Lung microvascular endothelial cell (primary cell): ENCODE data around the gene TSPO2. TPM values are rescaled to one million over a fixed set of nuclear protein-coding genes. Genes with fewer than 3 reads are reported as not detected.

Experiments used
- DNase-seq, 2 donors: peaks; one replicate each; pipeline versions ENCODE4 v3.0.0 to v3.0.0-alpha.2; 2010; ENCODE audit warnings: low read depth in 2 of 2
- total RNA-seq: library from RNA; depleted of rRNA; stranded (reverse); fragments of >200 nt; gene quantifications from 2 replicates; pipeline ENCODE4 v1.2.1, GENCODE V29; 2014

The TSPO2 gene
- total RNA-seq, 1 donor from 2014 or later, result not detected

DNA sequence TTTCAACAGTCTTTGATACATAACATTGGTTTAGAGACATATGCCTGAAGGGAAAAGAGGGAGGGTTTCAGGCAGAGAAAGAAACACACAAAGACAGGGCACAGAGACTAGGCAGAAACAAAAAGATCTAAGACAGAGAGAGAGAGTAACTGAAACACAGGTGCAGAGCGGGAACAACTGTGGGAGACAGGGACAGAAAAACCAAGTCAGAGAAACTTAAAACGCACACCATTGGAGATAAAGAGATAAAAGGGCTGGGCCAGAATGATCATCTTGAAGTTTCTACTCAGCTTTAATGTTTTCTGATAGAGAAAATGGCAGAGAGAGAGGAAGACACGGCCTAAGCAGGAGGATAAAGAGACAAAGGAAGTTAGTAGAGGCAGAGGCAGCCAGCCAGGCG, 15.0 kb upstream of the TSPO2 start:
- no peak for DNase-seq

DNA sequence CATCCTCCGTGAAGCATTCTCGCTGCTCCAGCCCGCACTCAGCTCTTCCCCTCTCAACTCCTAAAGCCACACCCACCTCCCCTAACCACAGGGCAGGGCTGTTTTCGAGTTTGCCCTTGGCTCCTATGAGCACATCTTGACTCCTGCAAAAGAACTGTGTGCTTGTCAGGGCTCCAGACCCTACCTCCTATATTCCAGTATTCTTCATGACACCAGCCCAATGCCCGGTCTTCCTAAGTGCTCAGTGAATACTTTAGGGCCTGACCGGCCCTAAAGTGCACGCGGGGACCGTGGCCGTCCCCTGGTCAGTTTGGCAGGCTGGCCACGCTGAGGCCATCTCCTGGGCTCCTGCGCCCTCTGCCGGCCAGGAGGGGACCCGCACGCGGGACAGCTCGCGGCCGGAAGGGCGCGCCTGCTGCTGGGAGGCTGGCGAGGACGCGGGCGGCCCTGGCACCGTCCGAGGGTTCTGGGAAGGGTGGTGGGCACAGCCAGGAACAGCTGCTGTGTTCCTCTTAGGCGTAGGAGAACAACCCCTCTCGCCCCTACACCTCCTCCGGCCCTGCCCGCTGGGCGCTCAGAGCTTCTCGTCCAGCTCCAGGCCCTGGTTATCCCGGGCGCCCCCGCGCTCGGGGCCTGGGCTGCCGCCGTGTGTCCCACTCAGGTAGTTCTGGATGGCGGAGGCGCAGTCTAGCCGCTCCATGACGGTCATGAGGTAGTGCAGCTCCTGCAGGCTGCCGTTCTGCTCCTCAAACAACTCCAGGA, 14.3 kb upstream of the TSPO2 start:
- peak; percentile 66 to 73 for DNase-seq

- DNase-seq, result no peak
These were observed 13.5 kb upstream of the TSPO2 start for GRCh38 chr6:41028561-41029412.

GRCh38 chr6:41032830-41033229, 9.4 kb upstream of the TSPO2 start:
- DNase-seq, result no peak

DNA sequence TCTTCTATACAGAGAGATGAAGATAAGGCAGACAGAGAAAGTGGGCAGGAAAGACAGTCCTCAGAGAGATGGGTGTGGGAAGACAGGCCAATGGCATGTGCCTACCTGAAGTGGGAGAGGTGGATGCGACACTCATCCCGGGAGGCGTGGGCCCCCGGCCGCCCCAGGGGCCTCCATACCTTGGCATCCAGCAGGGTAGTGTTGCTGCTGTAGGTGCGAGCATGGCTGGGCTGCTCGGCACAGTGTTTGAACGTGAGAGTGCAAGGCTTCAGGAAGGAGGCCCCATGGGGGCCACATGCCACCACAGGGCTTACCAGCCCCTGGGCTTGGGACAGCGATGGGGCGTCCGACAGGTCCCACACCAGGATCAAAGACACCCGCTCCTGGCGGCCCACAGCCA, 8.5 kb upstream of the TSPO2 start:
- DNase-seq, result no peak

DNA sequence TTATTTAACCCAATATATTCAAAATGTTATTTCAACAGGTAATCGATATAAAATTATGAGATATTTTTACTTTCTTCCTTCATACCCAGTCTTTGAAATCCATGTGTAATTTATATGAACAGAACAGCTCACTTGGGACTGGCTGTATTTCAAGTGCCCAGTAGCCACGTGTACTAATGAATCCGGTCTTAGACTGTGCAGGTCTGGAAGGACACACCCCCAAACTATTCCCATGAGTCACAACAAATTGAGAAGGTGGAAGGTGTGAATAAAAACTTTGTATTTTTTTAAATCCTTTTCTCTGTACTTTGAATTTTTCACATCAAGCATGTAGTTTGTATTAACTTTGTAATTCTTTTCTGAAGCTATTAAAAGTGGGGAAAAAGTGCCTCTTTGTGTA, 6.1 kb upstream of the TSPO2 start:
- no peak for DNase-seq

DNA sequence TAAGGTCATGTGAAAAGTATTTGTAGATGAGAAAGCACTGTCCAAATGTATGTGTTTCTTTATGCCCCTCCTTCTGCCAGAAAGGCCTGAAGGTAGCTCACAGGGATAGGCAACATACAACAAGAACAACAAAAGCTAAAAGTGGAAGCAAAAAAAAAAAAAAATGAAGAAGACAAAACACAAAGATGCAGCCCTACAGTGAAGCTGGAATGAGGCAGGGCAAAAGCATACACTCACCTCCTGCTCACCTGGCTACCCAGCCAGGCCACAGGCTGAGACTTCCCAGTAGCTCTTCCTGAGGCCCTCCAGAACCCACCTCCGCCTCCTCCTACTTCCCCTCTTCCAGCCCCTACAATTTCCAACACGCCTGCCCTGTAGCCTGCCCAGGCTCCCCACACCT, 5.7 kb upstream of the TSPO2 start:
- DNase-seq, result no peak

DNA sequence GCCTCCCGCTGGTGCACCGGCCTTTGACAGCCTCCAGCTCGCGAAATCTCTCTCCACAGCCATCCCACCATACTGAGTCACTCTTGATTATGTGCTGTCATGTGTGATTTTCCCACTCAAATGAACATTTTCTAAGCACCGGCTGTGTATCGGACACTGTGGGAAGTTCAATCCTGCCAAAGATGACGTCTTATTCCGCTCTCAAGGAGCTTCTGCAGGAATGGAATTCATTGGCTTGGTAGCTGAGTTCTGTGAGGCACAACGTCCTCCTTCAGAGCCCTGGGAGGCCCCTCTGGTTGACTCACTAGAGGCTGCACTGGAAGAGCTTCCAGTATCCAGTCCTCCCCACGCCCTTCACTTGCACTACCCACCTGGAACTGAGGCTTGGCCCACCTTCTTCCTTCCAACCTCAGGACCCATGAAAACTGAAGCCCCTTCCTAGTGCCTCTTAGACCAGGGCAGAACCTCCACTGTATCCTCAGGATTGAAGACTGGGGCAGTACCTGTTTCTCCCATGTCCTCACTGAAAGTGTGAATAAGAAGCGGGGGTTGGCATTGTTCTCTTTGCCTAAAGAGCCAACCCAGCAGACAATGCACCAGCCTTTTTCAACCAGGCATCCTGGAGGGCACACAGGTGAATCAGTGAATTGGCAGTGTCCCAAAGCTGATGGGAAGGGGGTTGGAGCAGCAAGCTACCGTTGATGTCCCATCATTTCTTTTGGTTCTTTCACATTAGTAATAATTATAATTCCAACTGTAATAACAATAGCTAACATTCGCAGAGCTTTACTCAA, 5.0 kb upstream of the TSPO2 start:
- no peak for DNase-seq

DNA sequence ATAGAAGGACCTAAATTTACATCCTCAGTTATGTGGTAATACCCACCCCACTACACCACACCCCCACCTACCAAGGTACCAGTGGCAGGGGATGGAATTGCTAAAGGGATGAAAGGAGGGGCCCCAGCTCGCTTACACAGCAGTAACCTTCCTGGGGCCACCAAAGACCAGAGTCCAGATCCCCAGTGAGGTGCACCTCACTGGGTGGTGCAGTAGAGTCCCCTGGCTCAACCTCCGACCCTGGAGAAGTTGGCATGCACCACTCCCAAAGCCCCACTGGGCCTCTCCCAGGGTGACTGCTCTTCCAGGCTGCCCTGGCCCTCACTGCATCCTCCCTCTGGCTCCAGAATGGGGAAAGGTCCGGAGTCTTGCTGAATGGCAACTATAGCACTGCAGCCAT, 4.1 kb upstream of the TSPO2 start:
- no peak for DNase-seq

DNA sequence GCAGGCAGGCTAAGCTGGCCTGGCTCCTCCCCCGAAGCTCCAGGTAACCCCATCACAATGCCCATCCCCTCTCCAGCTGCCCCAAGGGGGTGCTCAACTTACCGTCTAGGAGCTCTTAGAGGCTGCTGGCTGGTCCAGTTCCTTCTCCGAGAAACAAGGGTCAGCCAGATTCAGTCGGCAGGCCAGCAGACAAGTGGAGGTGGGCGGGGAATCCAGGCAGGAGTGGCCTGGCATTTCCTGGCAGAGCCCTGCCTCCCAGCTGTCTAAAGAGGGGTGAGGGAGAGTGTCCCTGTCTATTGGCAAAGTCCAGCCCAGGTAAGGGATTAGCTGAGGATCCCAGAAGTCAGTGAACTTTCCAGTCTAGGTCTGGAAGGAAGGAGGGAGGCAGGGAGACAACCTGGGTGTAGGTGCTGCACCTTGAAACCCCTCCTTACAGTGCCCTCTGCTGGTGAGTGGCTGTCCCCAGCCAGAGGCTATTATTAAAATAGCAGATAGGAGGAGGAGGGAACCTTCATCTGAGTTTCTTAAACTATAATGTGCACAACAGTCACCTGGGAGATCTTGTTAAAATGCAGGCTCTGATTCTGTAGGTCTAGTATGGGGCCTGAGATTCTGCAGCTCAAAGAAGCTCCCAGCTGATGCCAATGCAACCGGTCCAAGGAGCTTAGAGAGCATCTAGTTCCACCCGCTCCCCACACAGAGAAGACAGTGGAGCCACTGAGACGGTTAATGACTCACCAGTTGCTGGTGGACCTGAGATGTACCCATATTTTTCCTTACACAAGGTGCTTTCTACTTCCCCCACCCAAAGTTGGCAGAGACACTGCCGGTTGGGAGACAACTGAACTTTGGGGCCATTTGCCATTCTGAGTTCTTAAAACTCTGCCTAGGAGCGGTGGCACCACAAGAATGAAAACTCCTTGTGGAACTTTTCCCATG, 2.9 kb upstream of the TSPO2 start, which contains the start of gene UNC5CL:
Gene UNC5CL (minus strand): TSS at position 162 of the 939 bp plus-strand sequence. CDS start 4,147 bp downstream, outside the sequence.
- peak; percentile 33 to 38 for DNase-seq

DNA sequence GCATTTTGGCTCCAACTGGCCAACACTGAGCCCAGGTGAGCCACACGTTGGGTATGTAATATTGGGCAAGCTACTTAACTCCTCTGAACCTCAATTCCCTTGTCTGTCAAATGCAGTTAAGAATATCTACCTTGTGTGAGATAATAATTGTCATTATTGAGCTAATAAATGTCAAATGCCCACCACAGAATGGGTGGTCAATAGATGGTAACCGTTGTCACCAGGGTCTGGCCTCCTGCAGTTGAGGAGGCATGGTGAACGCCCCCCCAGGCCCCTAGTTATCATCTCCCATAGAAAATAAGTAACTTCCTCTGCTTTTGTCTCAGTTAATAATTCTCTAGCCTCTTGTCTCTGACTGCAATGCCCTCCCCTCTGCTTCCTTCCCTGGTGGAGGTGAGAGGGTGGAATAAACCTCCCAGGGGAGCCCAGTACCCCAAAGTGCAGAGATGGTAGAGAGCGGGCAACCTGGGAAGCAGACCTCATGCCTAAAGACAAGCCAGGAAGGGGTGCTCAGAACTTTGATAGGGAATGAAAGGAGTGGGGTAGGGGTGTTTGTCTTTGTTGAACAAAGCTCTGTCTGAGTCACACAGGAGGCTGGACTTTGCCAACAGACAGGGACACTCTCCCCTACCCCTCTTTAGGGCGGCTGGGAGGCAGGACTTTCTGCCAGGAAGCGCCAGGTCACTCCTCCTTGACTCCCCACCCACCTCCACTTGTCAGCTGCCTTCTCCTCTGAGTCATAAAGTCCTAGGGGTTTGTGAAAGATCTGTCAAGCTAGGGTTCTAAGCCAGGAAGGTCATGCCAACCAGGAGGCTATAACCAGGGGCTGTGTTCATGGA, 1.9 kb upstream of the TSPO2 start:
- DNase-seq, result peak in 1 of 2 donors; percentile 17

DNA sequence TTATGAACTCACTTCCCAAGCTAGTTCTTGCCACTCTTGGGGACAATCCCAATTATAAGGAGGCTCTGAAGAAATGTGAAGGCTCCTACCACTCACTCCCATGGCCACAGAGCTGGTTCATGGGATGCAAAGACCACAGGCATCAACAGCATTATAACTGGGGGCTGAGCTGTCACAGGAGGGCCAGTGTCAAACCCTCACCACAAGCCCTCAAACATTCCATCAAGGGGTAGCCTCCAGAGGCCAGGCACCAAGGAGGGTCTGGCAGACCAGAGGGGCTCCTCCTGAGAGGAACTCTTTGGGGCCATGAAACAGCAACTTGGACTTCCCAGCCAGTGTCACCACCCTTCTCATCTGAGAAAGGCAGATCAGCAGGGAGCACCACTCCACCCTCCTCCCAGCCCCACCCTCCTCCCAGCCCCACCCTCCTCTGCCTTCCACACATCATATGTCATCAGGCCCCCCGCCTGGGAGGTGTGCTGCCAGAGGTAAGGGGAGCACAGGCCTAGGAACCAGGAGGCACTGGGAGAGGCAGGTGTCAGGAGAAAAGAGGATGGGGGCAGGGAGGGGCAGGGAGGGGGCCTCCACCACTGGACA, 1.2 kb upstream of the TSPO2 start:
- DNase-seq, result no peak

GRCh38 chr6:41043151-41043550, 884 bp downstream of the TSPO2 start:
- DNase-seq, result no peak

- DNase-seq, result no peak
These were observed 3.4 kb downstream of the TSPO2 start for GRCh38 chr6:41045664-41046063.

DNA sequence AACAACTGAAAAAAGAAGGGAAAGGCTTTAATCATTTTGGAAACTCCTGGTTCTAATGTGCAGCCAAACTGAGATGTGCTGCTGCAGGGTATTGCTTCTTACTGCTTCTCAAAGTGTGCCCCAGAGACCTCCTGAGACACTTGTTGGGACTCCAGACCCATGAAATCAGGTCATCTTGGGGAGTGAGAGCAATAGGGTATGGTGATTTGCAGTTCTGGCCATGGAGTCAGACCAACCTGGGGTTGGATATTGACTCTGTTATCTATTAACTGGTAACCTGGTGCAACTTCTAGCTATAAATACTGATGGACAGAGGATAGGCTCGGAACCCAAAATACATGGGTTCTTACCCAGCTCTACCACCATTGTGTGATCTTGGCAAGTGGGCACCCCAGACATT, 3.8 kb downstream of the TSPO2 start:
- DNase-seq, result no peak

DNA sequence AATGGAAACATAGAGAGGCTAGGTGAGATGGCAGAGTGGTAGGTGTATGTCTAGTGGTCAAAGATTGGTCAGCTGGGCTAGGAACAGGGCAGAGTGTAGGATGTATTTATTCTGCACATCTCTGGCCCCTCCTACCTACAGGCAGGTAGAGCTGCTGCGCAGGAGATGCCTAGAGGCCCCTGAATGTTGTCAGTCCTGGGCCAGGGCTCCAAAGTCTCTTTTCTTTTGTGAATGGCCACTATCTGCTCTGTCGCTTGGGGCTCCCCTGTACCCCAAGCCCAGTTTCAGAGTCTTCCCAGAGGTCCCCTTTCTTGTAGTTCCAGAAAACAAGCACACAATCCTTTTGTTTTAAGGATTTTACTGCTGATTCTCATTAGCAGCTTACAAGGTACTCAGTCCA, 5.0 kb downstream of the TSPO2 start:
- no peak for DNase-seq

- DNase-seq, result no peak
These were observed 5.8 kb downstream of the TSPO2 start for GRCh38 chr6:41047745-41048732.

- no peak for DNase-seq
These were observed 7.3 kb downstream of the TSPO2 start for GRCh38 chr6:41049521-41049920.
